Keratinocyte (primary cell): ENCODE data around the gene EPS8L2. TPM values are rescaled to one million over a fixed set of nuclear protein-coding genes. Genes with fewer than 3 reads are reported as not detected.
A peak's percentile ranks its signal among the peaks of the same experiment; 100 is the strongest.

Experiments used
- DNase-seq: peaks from one replicate; pipeline ENCODE4 v3.0.0-alpha.2; 2011; ENCODE audit warnings: low read depth, missing footprints, low spot score
- FAIRE-seq: peaks from 2 replicates; lab custom pipeline; 2011; peaks lifted over from hg19 to GRCh38; lab: Jason Lieb, UNC
- H2AFZ ChIP-seq: 2 replicates; pipeline ENCODE4 v1.6.0; 2012; ENCODE audit warnings: low read length, control low read depth, inconsistent platforms; ENCODE audit not compliant: control insufficient read depth
- H3K27ac ChIP-seq: 2 replicates; pipeline ENCODE4 v1.5.1; 2011; ENCODE audit warnings: low read length; ENCODE audit not compliant: control insufficient read depth, insufficient read depth
- H3K27me3 ChIP-seq: 3 replicates; pipeline ENCODE4 v1.6.0; 2011; ENCODE audit warnings: low read length; ENCODE audit not compliant: control insufficient read depth, insufficient read depth; ENCODE audit errors: extremely low read depth
- H3K36me3 ChIP-seq, 2 experiments: 2 replicates in 1 of 2; 3 replicates in 1 of 2; pipeline ENCODE4 v1.5.1; 2011; ENCODE audit warnings: low read length in 2 of 2, mild to moderate bottlenecking in 1 of 2; ENCODE audit not compliant: control insufficient read depth in 2 of 2, insufficient read depth in 2 of 2; ENCODE audit errors: extremely low read depth in 1 of 2
- H3K4me1 ChIP-seq: 3 replicates; pipeline ENCODE4 v1.5.1; 2011; ENCODE audit warnings: low read length; ENCODE audit not compliant: control insufficient read depth, insufficient read depth; ENCODE audit errors: extremely low read depth
- H3K4me2 ChIP-seq: 3 replicates; pipeline ENCODE4 v1.6.0; 2011; ENCODE audit warnings: low read depth, low read length; ENCODE audit not compliant: control insufficient read depth, insufficient read depth; ENCODE audit errors: extremely low read depth
- H3K4me3 ChIP-seq, 3 experiments: fragments of 200-600 bp in 1 of 3; sonication (generic) in 1 of 3; 2 replicates in 2 of 3; 3 replicates in 1 of 3; pipeline ENCODE4 v1.5.1; 2011 to 2016; ENCODE audit warnings: low read length in 3 of 3, mild to moderate bottlenecking in 3 of 3, control low read depth in 2 of 3, inconsistent platforms in 1 of 3, low read depth in 1 of 3, mixed read lengths in 1 of 3, mixed run types in 1 of 3, moderate library complexity in 1 of 3; ENCODE audit not compliant: control insufficient read depth in 2 of 3, insufficient read depth in 2 of 3; ENCODE audit errors: extremely low read depth in 1 of 3
- H3K79me2 ChIP-seq: 2 replicates; pipeline ENCODE4 v1.6.0; 2012; ENCODE audit warnings: low read length; ENCODE audit not compliant: control insufficient read depth, insufficient read depth
- H3K9ac ChIP-seq: 3 replicates; pipeline ENCODE4 v1.6.0; 2011; ENCODE audit warnings: low read length; ENCODE audit not compliant: control insufficient read depth, insufficient read depth; ENCODE audit errors: extremely low read depth
- H3K9me1 ChIP-seq: 3 replicates; pipeline ENCODE4 v1.6.0; 2011; ENCODE audit warnings: low read length; ENCODE audit not compliant: control insufficient read depth, insufficient read depth; ENCODE audit errors: extremely low read depth
- H3K9me3 ChIP-seq: 2 replicates; pipeline ENCODE4 v1.5.1; 2012; ENCODE audit warnings: low read depth, low read length; ENCODE audit not compliant: control insufficient read depth
- H4K20me1 ChIP-seq: 3 replicates; pipeline ENCODE4 v1.6.0; 2011; ENCODE audit warnings: low read length; ENCODE audit not compliant: control insufficient read depth, insufficient read depth; ENCODE audit errors: extremely low read depth
- CTCF ChIP-seq, 3 experiments: IDR thresholded peaks in 1 of 3; conservative IDR thresholded peaks in 1 of 3; optimal IDR thresholded peaks in 1 of 3; 2 replicates in 2 of 3; 3 replicates in 1 of 3; pipeline versions ENCODE3 to v1.5.1; 2011; ENCODE audit warnings: low read length in 3 of 3, mild to moderate bottlenecking in 3 of 3, moderate library complexity in 2 of 3, control low read depth in 1 of 3, inconsistent platforms in 1 of 3; ENCODE audit not compliant: insufficient read depth in 2 of 3; ENCODE audit errors: extremely low read depth in 1 of 3
- EZH2 ChIP-seq: IDR thresholded peaks from one replicate; pipeline ENCODE4 v1.6.1; 2012; ENCODE audit warnings: inconsistent platforms, mild to moderate bottlenecking, low read length, moderate library complexity
- dilution Hi-C: fragments of 300-500 bp; cut with MboI; formaldehyde crosslinking; loops from one replicate; pipeline ENCODE4 v1.7.0; 2020; ENCODE audit warnings: low sequenced_read_pairs; ENCODE audit not compliant: extremely low pct_ligation_motif_present
- polyA plus RNA-seq, 5 experiments: library from polyadenylated mRNA; depleted of rRNA in 3 of 5; stranded (reverse) in 3 of 5; stranded (forward) in 1 of 5; unstranded in 1 of 5; fragments of >200 nt; gene quantifications; 1 replicate in 1 of 5; 2 replicates in 3 of 5; 3 replicates in 1 of 5; pipeline versions ENCODE4 v1.2.1 to v1.2.3, GENCODE V29; 2011 to 2012; ENCODE audit warnings: missing spikeins in 2 of 5, low read depth in 1 of 5, low replicate concordance in 1 of 5

The EPS8L2 gene
- polyA plus RNA-seq, 1 donor (not counting 4 experiments of a cell fraction or from before 2014, with no cell fraction given): 114 TPM

- peaks cover 11 to 17% of the 10 kb centered on the region in 2 experiments for H3K36me3 ChIP-seq
- no peak overlapping the region for H2AFZ ChIP-seq
- peaks cover 33% of the 10 kb centered on the region for H3K79me2 ChIP-seq
- no peaks in the 10 kb centered on the region for H4K20me1 ChIP-seq
- no peak overlapping the region for H3K4me2 ChIP-seq
- TF ChIP-seq EZH2: no peak
- no peak for TF ChIP-seq CTCF (optimal IDR thresholded peaks at IDR 0.05 in 1 of 3, IDR thresholded peaks at IDR 0.05 in 1 of 3, conservative IDR thresholded peaks at IDR 0.05 in 1 of 3; ENCODE audit: extremely low read depth in 1 of 3, insufficient read depth in 2 of 3, low read length in 3 of 3)
- no peak for FAIRE-seq
- no peaks in the 10 kb centered on the region for H3K27me3 ChIP-seq
- DNase-seq: no peak
- peaks cover 20% of the 10 kb centered on the region for H3K4me1 ChIP-seq
- no peak overlapping the region for H3K4me3 ChIP-seq
- dilution Hi-C loops: no loop called here
- no peaks in the 10 kb centered on the region for H3K9me1 ChIP-seq
- H3K27ac ChIP-seq: no peak overlapping the region
- no peaks in the 10 kb centered on the region for H3K9me3 ChIP-seq
- H3K9ac ChIP-seq: no peak overlapping the region
Observed at GRCh38 chr11:704228-704674, 1.8 kb upstream of the EPS8L2 start.

GRCh38 chr11:704781-705645, 1.0 kb upstream of the EPS8L2 start:
- no peak for FAIRE-seq
- Histone ChIP-seq H3K27me3 (no peaks in the 10 kb centered on the region), H3K9me3 (no peaks in the 10 kb centered on the region), H3K4me3 (peak overlapping the region; percentile 56 to 90 (median 84)), H4K20me1 (no peaks in the 10 kb centered on the region), H3K4me1 (peaks cover 20% of the 10 kb centered on the region), H2AFZ (no peak overlapping the region), H3K9me1 (peaks cover 2% of the 10 kb centered on the region), H3K27ac (peak overlapping the region; percentile 40), H3K9ac (peak overlapping the region; percentile 41), H3K79me2 (peaks cover 33% of the 10 kb centered on the region), H3K36me3 (peaks cover 10 to 11% of the 10 kb centered on the region in 2 experiments), H3K4me2 (peak overlapping the region; percentile 66)
- TF ChIP-seq EZH2 (no peak), CTCF (optimal IDR thresholded peaks at IDR 0.05 in 1 of 3, IDR thresholded peaks at IDR 0.05 in 1 of 3, conservative IDR thresholded peaks at IDR 0.05 in 1 of 3; ENCODE audit: extremely low read depth in 1 of 3, insufficient read depth in 2 of 3, low read length in 3 of 3) (no peak)
- dilution Hi-C loops: no loop called here
- DNase-seq: no peak
